WTC11 (cell line): ENCODE data around the gene GXYLT2. TPM values are rescaled to one million over a fixed set of nuclear protein-coding genes. Genes with fewer than 3 reads are reported as not detected.

Source experiments
- ATAC-seq: fragments of 200-7000 bp; cut with Tn5 transposase; 2 replicates; pipeline ENCODE4 v1.10.0; 2021; ENCODE audit warnings: mild to moderate bottlenecking, moderate library complexity
- Bru-seq: library from RNA; stranded (reverse); fragments of 400-500 nt; gene quantifications from one replicate; lab custom pipeline; 2021; lab: Mats Ljungman, UMichigan
- CTCF ChIA-PET: fragments of 300-600 bp; sonication (Branson Sonifier 250); formaldehyde crosslinking; loops from one replicate; lab custom pipeline; 2021; ENCODE audit warnings: antibody characterized with exemption; lab: Charles Lee
- POLR2A ChIA-PET: fragments of 350-600 bp; sonication (Branson Sonifier 250); formaldehyde crosslinking; loops from one replicate; lab custom pipeline; 2021; ENCODE audit warnings: antibody characterized with exemption; lab: Charles Lee
- DNase-seq: peaks from one replicate; pipeline ENCODE4 v3.0.0; 2021; ENCODE audit warnings: low spot score
- H3K27ac Mint-ChIP-seq: 2 replicates; pipeline ENCODE4 v1.8.0; 2021; ENCODE audit warnings: mixed read lengths
- H3K27me3 Mint-ChIP-seq: 2 replicates; pipeline ENCODE4 v1.8.0; 2021; ENCODE audit warnings: low read depth, mild to moderate bottlenecking, moderate library complexity, mixed read lengths
- H3K36me3 Mint-ChIP-seq: 2 replicates; pipeline ENCODE4 v1.8.0; 2021; ENCODE audit warnings: mixed read lengths
- H3K4me1 Mint-ChIP-seq: 2 replicates; pipeline ENCODE4 v1.8.0; 2022; ENCODE audit warnings: mixed read lengths
- H3K4me3 Mint-ChIP-seq: 2 replicates; pipeline ENCODE4 v1.8.0; 2021; ENCODE audit warnings: mild to moderate bottlenecking, moderate library complexity, mixed read lengths
- H3K9me3 Mint-ChIP-seq: 2 replicates; pipeline ENCODE4 v1.8.0; 2021; ENCODE audit warnings: mixed read lengths
- CBFB ChIP-seq: sonication (generic); formaldehyde crosslinking; IDR thresholded peaks from 2 replicates; pipeline ENCODE4 v1.8.1; 2022; ENCODE audit warnings: mild to moderate bottlenecking, low read depth, missing genetic modification reagents
- CREM ChIP-seq: sonication (generic); formaldehyde crosslinking; IDR thresholded peaks from 2 replicates; pipeline ENCODE4 v1.8.1; 2022; ENCODE audit warnings: mild to moderate bottlenecking, missing genetic modification reagents, moderate library complexity
- FOXK1 ChIP-seq: sonication (generic); formaldehyde crosslinking; IDR thresholded peaks from 2 replicates; pipeline ENCODE4 v1.8.0; 2022; ENCODE audit warnings: mild to moderate bottlenecking, moderate library complexity, missing genetic modification reagents
- GABPB1 ChIP-seq: sonication (generic); formaldehyde crosslinking; IDR thresholded peaks from 2 replicates; pipeline ENCODE4 v1.8.1; 2023; ENCODE audit warnings: mild to moderate bottlenecking, missing genetic modification reagents
- GRHL2 ChIP-seq: fragments of 250-450 bp; sonication (Bioruptor Pico); IDR thresholded peaks from 2 replicates; pipeline ENCODE4 v1.8.0; 2022; ENCODE audit warnings: mild to moderate bottlenecking, moderate library complexity; ENCODE audit not compliant: insufficient replicate concordance, severe bottlenecking
- NFATC4 ChIP-seq: fragments of 250-450 bp; sonication (Bioruptor Pico); IDR thresholded peaks from 2 replicates; pipeline ENCODE4 v1.9.0; 2021; ENCODE audit warnings: mild to moderate bottlenecking
- PRRX2 ChIP-seq: fragments of 250-450 bp; sonication (Bioruptor Pico); IDR thresholded peaks from 2 replicates; pipeline ENCODE4 v1.8.0; 2021; ENCODE audit warnings: mild to moderate bottlenecking
- SMAD3 ChIP-seq: sonication (generic); formaldehyde crosslinking; IDR thresholded peaks from 2 replicates; pipeline ENCODE4 v1.8.0; 2022; ENCODE audit warnings: missing genetic modification reagents, mild to moderate bottlenecking, borderline replicate concordance
- TCF7 ChIP-seq: sonication (generic); formaldehyde crosslinking; IDR thresholded peaks from 2 replicates; pipeline ENCODE4 v1.8.0; 2022; ENCODE audit warnings: mild to moderate bottlenecking, low read depth, missing genetic modification reagents, moderate library complexity
- ZNF263 ChIP-seq: sonication (generic); formaldehyde crosslinking; IDR thresholded peaks from 2 replicates; pipeline ENCODE4 v1.8.1; 2022; ENCODE audit warnings: low read depth, mild to moderate bottlenecking, moderate library complexity, missing genetic modification reagents
- ZNF416 ChIP-seq: fragments of 250-450 bp; sonication (Bioruptor Pico); IDR thresholded peaks from 2 replicates; pipeline ENCODE4 v1.9.0; 2021; ENCODE audit warnings: mild to moderate bottlenecking, inconsistent platforms
- long read RNA-seq, 3 experiments: library from RNA in 1 of 3; library from capped mRNA in 1 of 3; library from polyadenylated mRNA in 1 of 3; unstranded in 2 of 3; stranded (forward) in 1 of 3; transcript quantifications; one replicate each; pipeline ENCODE4 v2.0.0, GENCODE V29; 2021
- total RNA-seq: library from RNA; stranded (reverse); gene quantifications from 3 replicates; pipeline ENCODE4 v1.2.3, GENCODE V29; 2021
- TF ChIP-seq, protein P1 (sequence below): sonication (generic); formaldehyde crosslinking; IDR thresholded peaks from 2 replicates; pipeline ENCODE4 v1.8.1; 2022; ENCODE audit warnings: mild to moderate bottlenecking, missing genetic modification reagents, moderate library complexity, borderline replicate concordance
- TF ChIP-seq, protein P2 (sequence below): sonication (generic); formaldehyde crosslinking; IDR thresholded peaks from 2 replicates; pipeline ENCODE4 v1.8.1; 2023; ENCODE audit warnings: mild to moderate bottlenecking, missing genetic modification reagents, moderate library complexity
- TF ChIP-seq, protein P3 (sequence below): sonication (generic); formaldehyde crosslinking; IDR thresholded peaks from 2 replicates; pipeline ENCODE4 v1.8.1; 2022; ENCODE audit warnings: missing genetic modification reagents, borderline replicate concordance
- TF ChIP-seq, protein P4 (sequence below): sonication (generic); formaldehyde crosslinking; IDR thresholded peaks from 2 replicates; pipeline ENCODE4 v1.8.1; 2022; ENCODE audit warnings: mild to moderate bottlenecking, moderate library complexity, missing genetic modification reagents
- TF ChIP-seq, protein P5 (sequence below): fragments of 250-450 bp; sonication (Bioruptor Pico); IDR thresholded peaks from 2 replicates; pipeline ENCODE4 v1.9.0; 2021; ENCODE audit warnings: moderate library complexity, mild to moderate bottlenecking, inconsistent platforms, borderline replicate concordance
- TF ChIP-seq, protein P6 (sequence below): fragments of 250-450 bp; sonication (Bioruptor Pico); IDR thresholded peaks from 2 replicates; pipeline ENCODE4 v1.9.0; 2021; ENCODE audit warnings: mild to moderate bottlenecking

GXYLT2 gene, protein sequence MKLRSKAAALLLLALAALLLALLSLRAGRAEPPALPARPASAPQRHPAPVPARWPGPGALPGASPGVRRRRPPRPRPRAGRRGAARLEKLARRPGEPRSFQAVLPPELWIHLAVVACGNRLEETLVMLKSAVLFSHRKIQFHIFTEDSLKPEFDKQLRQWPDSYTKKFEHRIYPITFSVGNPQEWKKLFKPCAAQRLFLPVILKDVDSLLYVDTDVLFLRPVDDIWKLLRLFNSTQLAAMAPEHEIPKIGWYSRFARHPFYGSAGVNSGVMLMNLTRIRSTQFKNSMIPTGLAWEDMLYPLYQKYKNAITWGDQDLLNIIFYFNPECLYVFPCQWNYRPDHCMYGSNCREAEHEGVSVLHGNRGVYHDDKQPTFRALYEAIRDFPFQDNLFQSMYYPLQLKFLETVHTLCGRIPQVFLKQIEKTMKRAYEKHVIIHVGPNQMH
- total RNA-seq (5.3 to 6.5 TPM (median 6.2 TPM) in 3 replicates), Bru-seq, nascent RNA (percentile 45 among the genes with signal in this experiment)
- long read RNA-seq, experiment 1, partial matches to known transcripts, result 0 of 4 reads
- long read RNA-seq, experiment 1, other reads (novel, unspliced or antisense), result 2 of 4 reads
- long read RNA-seq, experiment 2, partial matches to known transcripts, result 2 of 5 reads
- long read RNA-seq, experiment 2, other reads (novel, unspliced or antisense), result 2 of 5 reads
- long read RNA-seq, experiment 3, result 0 reads

DNA sequence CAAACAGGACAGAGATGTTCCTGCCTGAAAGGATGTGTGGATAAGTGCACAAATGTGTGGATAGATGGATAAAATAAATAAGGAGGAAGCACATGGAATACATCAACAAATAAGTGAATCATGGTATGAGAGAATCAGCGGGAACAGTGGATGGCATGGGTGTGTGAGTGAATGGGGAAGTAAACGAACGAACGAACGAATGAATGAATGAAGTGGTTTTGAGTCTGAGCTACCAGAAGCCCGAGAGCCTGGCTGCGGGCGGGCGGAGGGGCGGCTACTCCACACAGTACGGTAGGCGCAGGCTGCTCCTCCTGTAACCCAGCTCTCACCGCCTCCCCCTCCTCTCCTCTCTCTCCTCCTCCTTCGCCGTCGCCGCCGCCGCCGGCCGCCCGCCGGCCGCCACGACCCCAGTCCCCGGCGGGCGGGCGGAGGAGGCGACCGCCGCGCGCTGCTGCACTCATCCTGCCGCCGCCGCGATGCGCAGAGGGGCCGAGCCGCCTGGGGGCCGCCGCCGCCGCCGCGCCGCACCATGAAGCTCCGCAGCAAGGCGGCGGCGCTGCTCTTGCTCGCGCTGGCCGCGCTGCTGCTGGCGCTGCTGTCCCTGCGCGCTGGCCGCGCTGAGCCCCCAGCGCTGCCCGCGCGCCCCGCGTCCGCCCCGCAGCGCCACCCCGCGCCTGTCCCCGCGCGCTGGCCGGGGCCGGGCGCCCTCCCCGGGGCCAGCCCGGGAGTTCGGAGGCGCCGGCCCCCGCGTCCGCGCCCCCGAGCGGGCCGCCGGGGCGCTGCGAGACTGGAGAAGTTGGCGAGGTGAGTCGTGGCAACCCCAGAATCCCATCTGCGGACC, at the start of gene GXYLT2:
GXYLT2 (plus strand) TSS at position 342 of the 841 bp plus-strand sequence; CDS start at position 530, 188 bp downstream.
- Mint-ChIP-seq H3K36me3 (peaks cover 4% of the 10 kb centered on the region; the same call in 1 of the 2 replicates), H3K4me1 (peaks cover 34% of the 10 kb centered on the region), H3K9me3 (peaks cover 11% of the 10 kb centered on the region), H3K27me3 (peaks cover 65% of the 10 kb centered on the region), H3K4me3 (peak within 1 kb of the TSS; percentile 75), H3K27ac (peak within 1 kb of the TSS; percentile 6; the same call in 1 of the 2 replicates)
- peak; percentile 92 for ATAC-seq
- DNase-seq, result peak; percentile 72
- CTCF ChIA-PET, result interaction anchor here (0.5 to 1.9 kb wide), 8 partner anchors 10 to 291 kb away, joined by 3 to 8 read pairs (median 5); partner anchors contain the start of genes PPP4R2 and SHQ1
- TF ChIP-seq, protein P1, sequence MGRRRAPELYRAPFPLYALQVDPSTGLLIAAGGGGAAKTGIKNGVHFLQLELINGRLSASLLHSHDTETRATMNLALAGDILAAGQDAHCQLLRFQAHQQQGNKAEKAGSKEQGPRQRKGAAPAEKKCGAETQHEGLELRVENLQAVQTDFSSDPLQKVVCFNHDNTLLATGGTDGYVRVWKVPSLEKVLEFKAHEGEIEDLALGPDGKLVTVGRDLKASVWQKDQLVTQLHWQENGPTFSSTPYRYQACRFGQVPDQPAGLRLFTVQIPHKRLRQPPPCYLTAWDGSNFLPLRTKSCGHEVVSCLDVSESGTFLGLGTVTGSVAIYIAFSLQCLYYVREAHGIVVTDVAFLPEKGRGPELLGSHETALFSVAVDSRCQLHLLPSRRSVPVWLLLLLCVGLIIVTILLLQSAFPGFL (CRISPR knock-in tag), result no peak
- TF ChIP-seq, protein P2, sequence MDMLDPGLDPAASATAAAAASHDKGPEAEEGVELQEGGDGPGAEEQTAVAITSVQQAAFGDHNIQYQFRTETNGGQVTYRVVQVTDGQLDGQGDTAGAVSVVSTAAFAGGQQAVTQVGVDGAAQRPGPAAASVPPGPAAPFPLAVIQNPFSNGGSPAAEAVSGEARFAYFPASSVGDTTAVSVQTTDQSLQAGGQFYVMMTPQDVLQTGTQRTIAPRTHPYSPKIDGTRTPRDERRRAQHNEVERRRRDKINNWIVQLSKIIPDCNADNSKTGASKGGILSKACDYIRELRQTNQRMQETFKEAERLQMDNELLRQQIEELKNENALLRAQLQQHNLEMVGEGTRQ, result 0 out of 2 replicates have a peak, but pooled peaks have one; percentile 7
- POLR2A ChIA-PET, result interaction anchor here (0.5 kb wide), 1 partner anchor 196 kb away, joined by 4 read pairs; no protein-coding TSS in a partner anchor

DNA sequence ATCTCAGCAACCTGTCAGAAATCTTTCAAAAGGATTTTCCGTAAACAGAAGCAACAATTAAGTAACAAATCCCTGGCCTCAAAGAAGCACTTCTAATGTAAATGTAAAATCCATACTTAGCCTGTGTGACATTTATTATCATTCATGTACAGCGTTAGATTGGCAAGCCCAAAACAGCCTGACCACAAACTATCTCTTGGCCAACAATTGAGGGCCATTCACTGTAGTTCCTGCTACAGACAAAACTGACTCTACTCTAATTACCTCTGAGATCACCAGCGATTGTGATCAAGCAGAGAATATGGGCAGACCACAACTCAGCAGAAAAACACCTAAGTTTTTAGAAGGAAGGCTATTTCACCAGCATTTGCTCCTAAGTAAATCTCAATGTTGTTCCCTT, 48.8 kb upstream of the GXYLT2 start:
- H3K36me3 Mint-ChIP-seq, result peaks cover 43% of the 10 kb centered on the region
- ChIA-PET CTCF (no interaction called here), POLR2A (no interaction called here)
- no peaks in the 10 kb centered on the region for H3K27me3 Mint-ChIP-seq
- TF ChIP-seq, protein P3, sequence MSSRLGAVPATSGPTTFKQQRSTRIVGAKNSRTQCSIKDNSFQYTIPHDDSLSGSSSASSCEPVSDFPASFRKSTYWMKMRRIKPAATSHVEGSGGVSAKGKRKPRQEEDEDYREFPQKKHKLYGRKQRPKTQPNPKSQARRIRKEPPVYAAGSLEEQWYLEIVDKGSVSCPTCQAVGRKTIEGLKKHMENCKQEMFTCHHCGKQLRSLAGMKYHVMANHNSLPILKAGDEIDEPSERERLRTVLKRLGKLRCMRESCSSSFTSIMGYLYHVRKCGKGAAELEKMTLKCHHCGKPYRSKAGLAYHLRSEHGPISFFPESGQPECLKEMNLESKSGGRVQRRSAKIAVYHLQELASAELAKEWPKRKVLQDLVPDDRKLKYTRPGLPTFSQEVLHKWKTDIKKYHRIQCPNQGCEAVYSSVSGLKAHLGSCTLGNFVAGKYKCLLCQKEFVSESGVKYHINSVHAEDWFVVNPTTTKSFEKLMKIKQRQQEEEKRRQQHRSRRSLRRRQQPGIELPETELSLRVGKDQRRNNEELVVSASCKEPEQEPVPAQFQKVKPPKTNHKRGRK, result no peak
- no peak for TF ChIP-seq ZNF416 (CRISPR knock-in tag)
- no peak for TF ChIP-seq CREM
- TF ChIP-seq, protein P4, sequence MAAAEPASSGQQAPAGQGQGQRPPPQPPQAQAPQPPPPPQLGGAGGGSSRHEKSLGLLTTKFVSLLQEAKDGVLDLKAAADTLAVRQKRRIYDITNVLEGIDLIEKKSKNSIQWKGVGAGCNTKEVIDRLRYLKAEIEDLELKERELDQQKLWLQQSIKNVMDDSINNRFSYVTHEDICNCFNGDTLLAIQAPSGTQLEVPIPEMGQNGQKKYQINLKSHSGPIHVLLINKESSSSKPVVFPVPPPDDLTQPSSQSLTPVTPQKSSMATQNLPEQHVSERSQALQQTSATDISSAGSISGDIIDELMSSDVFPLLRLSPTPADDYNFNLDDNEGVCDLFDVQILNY, result no peak
- TF ChIP-seq SMAD3 (CRISPR knock-in tag), result no peak
- ATAC-seq, result no peak
- H3K4me1 Mint-ChIP-seq, result no peaks in the 10 kb centered on the region
- no peak overlapping the region for H3K4me3 Mint-ChIP-seq
- peaks cover 10% of the 10 kb centered on the region for H3K9me3 Mint-ChIP-seq
- H3K27ac Mint-ChIP-seq, result peak overlapping the region; percentile 19; the same call in 1 of the 2 replicates
- DNase-seq, result no peak

DNA sequence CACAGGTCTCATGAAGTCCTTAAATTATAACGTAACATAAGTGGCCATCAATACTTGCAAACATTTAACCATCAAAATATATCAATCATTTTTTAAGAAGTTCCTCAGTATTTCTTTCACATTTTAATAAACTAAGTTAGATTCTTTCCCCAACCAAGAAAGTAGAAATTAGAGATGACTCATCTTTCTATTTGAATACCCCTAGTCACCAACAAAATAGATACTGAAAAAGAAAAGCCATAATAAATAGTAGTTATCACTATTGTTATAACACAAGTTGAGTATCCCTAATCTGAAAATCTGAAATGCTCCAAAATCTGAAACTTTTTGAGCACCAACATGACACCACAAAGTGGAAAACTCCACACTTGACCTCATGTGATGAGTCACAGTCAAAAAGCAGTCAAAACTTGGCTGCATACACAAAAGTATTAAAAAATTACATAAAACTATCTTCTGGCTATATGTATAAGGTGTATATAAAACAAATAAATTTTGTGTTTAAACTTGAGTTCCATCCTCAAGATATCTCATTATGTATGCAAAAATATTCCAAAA, 43.3 kb upstream of the GXYLT2 start:
- H3K9me3 Mint-ChIP-seq, result peaks cover 10% of the 10 kb centered on the region
- POLR2A ChIA-PET, result no interaction called here
- ATAC-seq, result no peak
- CTCF ChIA-PET, result no interaction called here
- H3K27me3 Mint-ChIP-seq, result peaks cover 20% of the 10 kb centered on the region
- H3K4me3 Mint-ChIP-seq, result no peak overlapping the region
- H3K36me3 Mint-ChIP-seq, result peaks cover 24% of the 10 kb centered on the region
- H3K27ac Mint-ChIP-seq, result no peak overlapping the region
- DNase-seq, result no peak
- peaks cover 22% of the 10 kb centered on the region for H3K4me1 Mint-ChIP-seq
- TF ChIP-seq, protein P5, sequence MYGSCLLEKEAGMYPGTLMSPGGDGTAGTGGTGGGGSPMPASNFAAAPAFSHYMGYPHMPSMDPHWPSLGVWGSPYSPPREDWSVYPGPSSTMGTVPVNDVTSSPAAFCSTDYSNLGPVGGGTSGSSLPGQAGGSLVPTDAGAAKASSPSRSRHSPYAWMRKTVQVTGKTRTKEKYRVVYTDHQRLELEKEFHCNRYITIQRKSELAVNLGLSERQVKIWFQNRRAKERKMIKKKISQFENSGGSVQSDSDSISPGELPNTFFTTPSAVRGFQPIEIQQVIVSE (CRISPR knock-in tag), result no peak
- TF ChIP-seq TCF7 (CRISPR knock-in tag) (no peak), ZNF263 (CRISPR knock-in tag) (no peak), FOXK1 (CRISPR knock-in tag) (no peak), CBFB (CRISPR knock-in tag) (no peak), NFATC4 (CRISPR knock-in tag) (no peak), GABPB1 (CRISPR knock-in tag) (no peak), GRHL2 (CRISPR knock-in tag) (no peak), PRRX2 (CRISPR knock-in tag) (no peak)
- TF ChIP-seq, protein P6, sequence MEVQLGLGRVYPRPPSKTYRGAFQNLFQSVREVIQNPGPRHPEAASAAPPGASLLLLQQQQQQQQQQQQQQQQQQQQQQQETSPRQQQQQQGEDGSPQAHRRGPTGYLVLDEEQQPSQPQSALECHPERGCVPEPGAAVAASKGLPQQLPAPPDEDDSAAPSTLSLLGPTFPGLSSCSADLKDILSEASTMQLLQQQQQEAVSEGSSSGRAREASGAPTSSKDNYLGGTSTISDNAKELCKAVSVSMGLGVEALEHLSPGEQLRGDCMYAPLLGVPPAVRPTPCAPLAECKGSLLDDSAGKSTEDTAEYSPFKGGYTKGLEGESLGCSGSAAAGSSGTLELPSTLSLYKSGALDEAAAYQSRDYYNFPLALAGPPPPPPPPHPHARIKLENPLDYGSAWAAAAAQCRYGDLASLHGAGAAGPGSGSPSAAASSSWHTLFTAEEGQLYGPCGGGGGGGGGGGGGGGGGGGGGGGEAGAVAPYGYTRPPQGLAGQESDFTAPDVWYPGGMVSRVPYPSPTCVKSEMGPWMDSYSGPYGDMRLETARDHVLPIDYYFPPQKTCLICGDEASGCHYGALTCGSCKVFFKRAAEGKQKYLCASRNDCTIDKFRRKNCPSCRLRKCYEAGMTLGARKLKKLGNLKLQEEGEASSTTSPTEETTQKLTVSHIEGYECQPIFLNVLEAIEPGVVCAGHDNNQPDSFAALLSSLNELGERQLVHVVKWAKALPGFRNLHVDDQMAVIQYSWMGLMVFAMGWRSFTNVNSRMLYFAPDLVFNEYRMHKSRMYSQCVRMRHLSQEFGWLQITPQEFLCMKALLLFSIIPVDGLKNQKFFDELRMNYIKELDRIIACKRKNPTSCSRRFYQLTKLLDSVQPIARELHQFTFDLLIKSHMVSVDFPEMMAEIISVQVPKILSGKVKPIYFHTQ (CRISPR knock-in tag), result no peak
